Activated T-helper 1 cell treated with anti-CD3 and anti-CD28 coated beads, Interleukin-2, amount 50 U/mL, for 16 hours (primary cell): Measurements from ENCODE around the gene MPND.

ENCODE experiments used
- DNase-seq, 2 donors: peaks; one replicate each; pipeline ENCODE4 v3.0.0-alpha.2; 2020; ENCODE audit warnings: low read depth in 1 of 2, low spot score in 1 of 2

The MPND gene

GRCh38 chr19:4376991-4377781, 33.8 kb downstream of the MPND start:
- DNase-seq, result no peak

GRCh38 chr19:4378886-4379285, 35.5 kb downstream of the MPND start:
- no peak for DNase-seq

GRCh38 chr19:4379383-4380253, 36.3 kb downstream of the MPND start:
- DNase-seq, result no peak

GRCh38 chr19:4380254-4380727, 36.9 kb downstream of the MPND start:
- peak; percentile 28 to 36 for DNase-seq

- no peak for DNase-seq
Measured at GRCh38 chr19:4385291-4386040, 42.1 kb downstream of the MPND start.

GRCh38 chr19:4386041-4386782, 42.9 kb downstream of the MPND start:
- DNase-seq, result no peak

- DNase-seq, result no peak
Measured at GRCh38 chr19:4388337-4389063, 45.1 kb downstream of the MPND start.

GRCh38 chr19:4389064-4389375, 45.7 kb downstream of the MPND start:
- no peak for DNase-seq

- DNase-seq, result no peak
Measured at GRCh38 chr19:4389511-4390016, 46.2 kb downstream of the MPND start.

GRCh38 chr19:4390017-4390566, 46.7 kb downstream of the MPND start:
- DNase-seq, result no peak

- no peak for DNase-seq
Measured at GRCh38 chr19:4390567-4391305, 47.4 kb downstream of the MPND start.

GRCh38 chr19:4391306-4391693, 47.9 kb downstream of the MPND start:
- no peak for DNase-seq

GRCh38 chr19:4391701-4392483, 48.5 kb downstream of the MPND start:
- DNase-seq, result no peak

GRCh38 chr19:4393947-4394590, 50.7 kb downstream of the MPND start:
- DNase-seq, result no peak

GRCh38 chr19:4396949-4397783, 53.8 kb downstream of the MPND start:
- DNase-seq, result no peak

- DNase-seq, result no peak
Measured at GRCh38 chr19:4399812-4400134, 56.4 kb downstream of the MPND start.
